ENCODE data around the gene SMCHD1.

- TF ChIP-seq, protein P1, sequence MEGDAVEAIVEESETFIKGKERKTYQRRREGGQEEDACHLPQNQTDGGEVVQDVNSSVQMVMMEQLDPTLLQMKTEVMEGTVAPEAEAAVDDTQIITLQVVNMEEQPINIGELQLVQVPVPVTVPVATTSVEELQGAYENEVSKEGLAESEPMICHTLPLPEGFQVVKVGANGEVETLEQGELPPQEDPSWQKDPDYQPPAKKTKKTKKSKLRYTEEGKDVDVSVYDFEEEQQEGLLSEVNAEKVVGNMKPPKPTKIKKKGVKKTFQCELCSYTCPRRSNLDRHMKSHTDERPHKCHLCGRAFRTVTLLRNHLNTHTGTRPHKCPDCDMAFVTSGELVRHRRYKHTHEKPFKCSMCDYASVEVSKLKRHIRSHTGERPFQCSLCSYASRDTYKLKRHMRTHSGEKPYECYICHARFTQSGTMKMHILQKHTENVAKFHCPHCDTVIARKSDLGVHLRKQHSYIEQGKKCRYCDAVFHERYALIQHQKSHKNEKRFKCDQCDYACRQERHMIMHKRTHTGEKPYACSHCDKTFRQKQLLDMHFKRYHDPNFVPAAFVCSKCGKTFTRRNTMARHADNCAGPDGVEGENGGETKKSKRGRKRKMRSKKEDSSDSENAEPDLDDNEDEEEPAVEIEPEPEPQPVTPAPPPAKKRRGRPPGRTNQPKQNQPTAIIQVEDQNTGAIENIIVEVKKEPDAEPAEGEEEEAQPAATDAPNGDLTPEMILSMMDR (IDR thresholded peaks at IDR 0.05) = no peak
- no peak for TF ChIP-seq POLR2A (IDR thresholded peaks at IDR 0.05)
These were observed 27.7 kb upstream of the SMCHD1 start for GRCh38 chr18:2627821-2628276.

Measured in tibial nerve (tissue), 3 donors.